Amniotic stem cell (primary cell): ENCODE results near the gene KRT38.
A peak's percentile ranks its signal among the peaks of the same experiment; 100 is the strongest.

Experiments
- DNase-seq: peaks from one replicate; lab custom pipeline; 2025; lab: John Stamatoyannopoulos, UW

Gene KRT38

GRCh38 chr17:41440531-41441033 lies at the start of gene KRT38:
Gene KRT38 (minus strand): TSS chr17:41440983. CDS start chr17:41440921, 62 bp downstream.
- no peak for DNase-seq

- DNase-seq = no peak
Measured at GRCh38 chr17:41489531-41489930, 48.7 kb upstream of the KRT38 start, which contains the start of gene KRT36. Gene KRT36 (minus strand): TSS chr17:41489910. CDS start chr17:41489864, 46 bp downstream.

- DNase-seq = no peak
Measured at GRCh38 chr17:41486809-41487530, 46.2 kb upstream of the KRT38 start.

DNA sequence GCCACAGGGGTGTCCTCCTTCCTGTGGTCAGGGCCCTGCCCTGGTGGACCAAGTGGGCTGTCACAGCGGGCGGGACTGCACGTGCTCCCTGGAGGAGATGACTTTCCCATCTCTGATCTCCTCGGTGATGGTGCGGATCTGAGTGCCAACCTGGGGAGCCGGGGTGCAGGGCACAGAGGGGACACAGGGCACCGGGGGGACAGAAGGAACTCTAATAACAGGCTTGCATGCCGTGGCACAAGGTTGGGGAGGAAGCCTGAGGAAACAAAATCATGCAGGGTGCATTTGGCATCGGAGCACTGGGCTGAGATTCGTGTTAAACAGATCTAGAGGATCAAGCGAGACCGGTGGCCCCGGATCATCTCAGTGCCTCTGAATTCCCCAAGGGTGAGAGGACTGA lies 45.5 kb upstream of the KRT38 start:
- no peak for DNase-seq

DNA sequence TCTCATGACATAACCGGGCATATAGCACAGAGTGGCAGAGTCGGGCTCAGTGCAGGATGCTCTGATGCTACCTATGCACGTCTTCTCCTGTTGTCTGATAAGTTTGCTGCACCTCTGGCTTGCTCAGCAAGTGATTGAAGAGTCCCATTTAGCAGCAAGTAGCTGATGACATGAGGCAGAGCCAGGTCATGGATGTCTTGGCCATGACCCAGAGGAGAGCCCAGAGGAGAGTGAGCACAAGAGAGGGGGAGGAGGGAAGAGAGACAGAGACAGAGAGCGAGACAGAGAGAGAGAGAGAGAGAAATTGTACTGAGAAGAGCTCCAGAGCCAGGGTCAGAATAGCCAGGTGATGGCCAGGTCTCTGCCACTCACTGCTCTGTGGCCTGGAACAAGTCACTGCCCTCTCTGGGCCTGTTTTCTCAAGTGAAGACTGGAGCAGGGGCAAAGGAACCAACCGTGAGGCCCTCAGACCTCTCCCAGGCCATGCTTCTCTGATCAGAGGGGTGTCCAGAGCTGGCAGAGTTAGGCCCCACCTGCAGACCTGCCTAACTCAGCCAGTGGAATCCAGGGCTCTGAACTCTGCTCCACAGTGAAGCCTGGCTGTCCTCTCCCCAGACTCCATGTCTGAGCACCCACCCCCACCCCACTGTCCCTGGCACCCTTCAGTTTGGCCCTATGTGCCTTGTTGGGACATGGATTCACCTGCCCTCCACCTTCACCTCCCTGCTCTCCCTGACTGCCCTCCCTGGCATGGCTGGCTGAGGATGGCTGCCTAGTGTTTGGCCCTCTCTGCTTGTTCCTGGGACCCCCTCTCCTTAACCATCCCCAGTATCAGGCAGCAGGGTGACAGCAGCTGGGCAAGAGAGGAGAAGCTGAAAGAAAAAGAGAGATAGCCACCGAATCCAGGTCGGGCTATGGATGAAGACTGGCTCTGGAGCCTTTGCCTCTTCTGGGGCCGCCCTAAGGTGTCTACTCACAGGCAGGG lies 44.4 kb upstream of the KRT38 start:
- DNase-seq = no peak

DNA sequence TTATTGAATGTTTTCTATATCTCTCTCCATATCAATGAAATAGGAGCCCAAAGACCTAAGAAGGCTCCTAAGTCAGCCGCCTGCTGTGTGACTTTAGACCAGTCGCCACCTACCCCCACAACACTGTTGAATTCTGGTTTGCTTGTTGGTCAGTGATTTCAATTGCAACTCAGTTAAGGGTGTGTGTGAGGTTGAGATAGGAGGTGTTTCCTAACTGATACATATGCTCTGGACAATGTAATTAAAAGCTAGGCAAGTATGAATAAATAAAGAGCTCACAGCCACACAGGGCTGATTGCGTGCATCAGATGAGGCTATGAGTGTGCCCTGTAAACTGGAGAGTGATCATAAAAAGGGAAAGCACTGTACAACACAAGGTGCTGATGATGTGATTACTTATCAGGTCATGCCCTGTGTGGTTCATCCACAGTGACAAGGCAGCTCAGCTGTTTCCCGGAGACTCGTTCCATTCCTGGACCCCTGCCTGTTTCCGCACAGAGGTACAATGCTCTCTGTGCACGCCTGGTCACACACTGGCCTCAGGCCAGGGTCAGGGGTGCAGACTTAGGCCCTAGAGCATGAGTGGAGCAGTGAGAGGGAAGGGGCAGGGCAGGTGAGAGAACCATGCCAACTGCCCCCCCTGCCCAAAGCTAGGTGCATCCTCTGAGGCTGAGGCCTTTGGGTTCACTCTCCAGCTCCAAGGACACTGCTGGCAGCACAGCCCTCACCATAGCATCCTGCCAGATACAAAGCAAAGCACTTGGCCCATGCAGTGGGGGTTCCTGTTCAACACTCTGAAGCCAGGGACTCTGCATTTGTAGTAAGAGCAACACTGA lies 43.4 kb upstream of the KRT38 start:
- no peak for DNase-seq

GRCh38 chr17:41483531-41483930 lies 42.7 kb upstream of the KRT38 start:
- DNase-seq = no peak

- DNase-seq = no peak
Measured at GRCh38 chr17:41481036-41481435, 40.3 kb upstream of the KRT38 start, which contains the start of gene KRT35. Gene KRT35 (minus strand): TSS chr17:41481151. CDS start chr17:41481097, 54 bp downstream.

DNA sequence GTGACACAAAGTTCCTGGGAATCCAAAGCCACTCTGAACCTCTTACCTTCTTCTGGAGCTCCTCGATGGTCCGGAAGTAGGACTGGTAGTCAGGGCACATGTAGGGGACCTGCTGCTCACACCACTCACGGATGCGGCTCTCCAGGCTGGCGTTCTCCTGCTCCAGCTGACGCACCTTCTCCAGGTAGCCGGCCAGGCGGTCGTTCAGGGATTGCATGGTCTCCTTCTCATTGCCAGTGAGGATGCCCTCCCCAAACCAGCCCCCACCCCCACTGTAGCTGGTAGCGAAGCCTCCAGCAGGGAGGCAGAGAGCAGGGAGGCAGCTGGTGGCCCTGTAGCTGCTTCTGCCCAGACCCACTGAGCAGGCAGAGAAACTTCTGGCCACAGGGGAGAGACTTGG lies 39.8 kb upstream of the KRT38 start:
- DNase-seq = no peak

DNA sequence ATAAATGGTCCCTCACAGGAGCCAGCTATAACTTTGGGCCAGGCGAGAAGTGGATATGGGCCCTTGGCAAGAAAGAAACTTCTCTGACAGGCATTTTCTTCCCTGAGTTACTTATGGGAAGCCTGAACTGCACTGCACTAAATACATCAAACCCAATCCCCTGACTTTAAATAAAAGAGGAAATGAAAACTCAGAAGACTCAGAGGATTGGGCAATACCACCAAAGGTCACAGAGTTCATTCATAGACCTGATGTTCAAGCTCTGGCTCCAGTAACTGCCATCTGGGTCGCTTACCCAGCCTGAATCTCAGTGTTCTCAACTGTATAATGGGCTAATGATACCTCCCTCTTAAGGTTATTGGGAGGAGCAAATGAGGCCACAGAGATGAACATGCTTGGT lies 39.4 kb upstream of the KRT38 start:
- no peak for DNase-seq

GRCh38 chr17:41478237-41478636 lies 37.5 kb upstream of the KRT38 start:
- no peak for DNase-seq

DNA sequence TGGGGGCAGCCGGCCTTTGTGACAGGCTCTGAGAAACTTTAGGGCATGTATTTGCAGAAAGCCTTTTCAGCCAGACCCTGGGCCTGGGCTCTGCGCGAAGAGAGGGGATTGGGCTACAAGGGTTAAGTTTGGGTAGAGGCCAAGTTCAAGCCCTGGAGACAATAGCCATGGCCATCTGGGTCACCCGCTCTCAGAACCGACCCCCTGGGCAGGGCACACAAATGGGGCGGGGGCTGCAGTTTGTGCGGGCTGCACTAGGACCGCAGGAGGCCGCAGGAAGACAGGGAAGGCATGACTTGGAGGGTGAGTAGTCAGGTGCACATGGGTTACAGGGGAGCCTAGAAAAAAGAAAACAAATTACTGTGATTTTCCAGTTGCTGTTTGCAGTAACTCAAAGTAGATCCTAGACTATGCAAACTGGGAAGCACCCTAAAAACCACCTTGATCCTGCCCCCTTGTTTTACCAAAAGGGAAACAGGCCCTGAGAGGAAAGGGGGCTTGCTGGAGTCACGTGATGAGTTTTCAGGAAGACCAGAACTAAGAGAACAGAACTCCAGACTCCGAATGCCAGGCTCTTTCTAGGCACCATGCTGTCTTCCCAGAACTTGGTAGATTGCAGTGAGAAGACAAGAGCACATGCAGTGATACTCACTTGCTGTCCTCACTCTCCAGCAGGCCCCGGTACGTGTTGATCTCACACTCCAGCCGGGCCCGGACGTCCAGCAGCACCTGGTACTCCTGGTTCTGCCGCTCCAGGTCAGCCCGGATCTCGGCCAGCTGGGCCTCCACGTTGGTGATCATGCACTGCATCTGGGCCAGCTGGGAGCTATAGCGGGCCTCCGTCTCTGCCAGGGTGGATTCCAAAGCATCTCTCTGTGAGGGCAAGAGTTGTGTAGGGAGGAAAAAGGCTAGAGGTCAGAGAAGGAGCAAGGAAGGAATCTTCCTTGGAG lies 36.4 kb upstream of the KRT38 start:
- no peak for DNase-seq

DNA sequence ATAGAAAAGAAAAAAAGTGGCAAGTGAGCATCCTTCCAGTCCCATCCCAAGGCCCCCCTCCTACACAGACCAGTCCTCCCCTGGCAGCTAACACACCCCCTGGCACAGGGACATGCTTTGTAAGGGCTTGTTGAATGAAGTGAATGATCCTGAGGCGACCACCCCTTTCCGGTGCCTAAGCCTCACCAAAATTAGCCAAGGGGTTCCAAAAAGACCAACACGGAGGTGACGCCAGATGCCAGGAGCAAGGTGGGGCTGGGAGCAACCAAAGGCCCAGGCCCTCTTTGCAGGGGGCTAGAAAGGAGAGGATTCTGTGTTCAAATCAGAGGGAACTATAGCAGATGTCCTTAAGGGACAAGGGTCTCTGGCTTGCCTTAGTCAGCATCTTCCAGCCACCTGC lies 34.6 kb upstream of the KRT38 start:
- DNase-seq = no peak

DNA sequence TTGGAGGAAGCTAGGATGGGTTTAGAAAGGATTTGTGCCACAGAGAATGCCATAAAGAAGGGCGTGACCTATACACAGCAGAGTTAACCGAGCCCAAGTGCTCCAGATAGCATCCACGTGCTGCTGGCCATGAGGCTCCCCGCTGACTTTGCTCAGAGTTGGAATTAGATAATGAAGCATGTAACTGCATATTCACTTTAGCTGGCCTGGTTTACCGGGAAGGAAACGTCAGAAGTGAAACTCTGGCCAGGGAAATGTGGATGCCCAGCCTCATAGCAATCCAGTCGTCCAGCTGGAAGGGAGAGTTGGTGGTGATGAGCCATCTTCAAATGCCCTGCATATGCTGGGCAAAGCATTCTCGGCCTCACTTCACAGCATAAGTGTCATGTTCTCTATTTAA lies 34.1 kb upstream of the KRT38 start:
- DNase-seq = no peak

- no peak for DNase-seq
Measured at GRCh38 chr17:41468346-41468745, 27.6 kb upstream of the KRT38 start.

GRCh38 chr17:41467561-41467960 lies 26.8 kb upstream of the KRT38 start:
- no peak for DNase-seq

DNA sequence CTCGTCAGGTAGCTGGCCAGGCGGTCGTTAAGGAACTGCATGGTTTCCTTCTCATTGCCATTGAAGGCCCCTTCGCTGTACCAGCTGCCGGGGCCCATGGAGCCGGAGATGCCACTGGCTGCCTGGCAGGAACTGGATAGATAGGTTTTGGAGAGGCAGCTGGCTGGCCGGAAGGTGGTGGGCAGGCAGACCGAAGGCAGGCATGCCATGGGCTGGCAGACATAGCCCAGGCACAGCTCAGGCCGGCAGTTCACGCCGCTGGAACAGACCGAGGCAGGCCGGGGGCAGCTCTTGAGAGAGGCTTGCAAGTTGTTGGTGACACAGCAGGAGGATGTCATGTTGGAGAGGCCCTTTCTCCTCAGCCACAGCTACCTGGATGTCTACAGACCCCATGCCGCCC lies 26.2 kb upstream of the KRT38 start, which contains the start of gene KRT32:
Gene KRT32, minus strand, starts transcription at position 399 of the 400 bp plus-strand sequence. Its CDS starts 61 bp downstream, at position 338.
- DNase-seq = no peak

- DNase-seq = peak; percentile 80
Measured at GRCh38 chr17:41464682-41465081, 23.9 kb upstream of the KRT38 start.

GRCh38 chr17:41464173-41464572 lies 23.4 kb upstream of the KRT38 start:
- no peak for DNase-seq

GRCh38 chr17:41463746-41464145 lies 23.0 kb upstream of the KRT38 start:
- DNase-seq = no peak
